ENCODE measurements around the gene MTHFD1L.

DNA sequence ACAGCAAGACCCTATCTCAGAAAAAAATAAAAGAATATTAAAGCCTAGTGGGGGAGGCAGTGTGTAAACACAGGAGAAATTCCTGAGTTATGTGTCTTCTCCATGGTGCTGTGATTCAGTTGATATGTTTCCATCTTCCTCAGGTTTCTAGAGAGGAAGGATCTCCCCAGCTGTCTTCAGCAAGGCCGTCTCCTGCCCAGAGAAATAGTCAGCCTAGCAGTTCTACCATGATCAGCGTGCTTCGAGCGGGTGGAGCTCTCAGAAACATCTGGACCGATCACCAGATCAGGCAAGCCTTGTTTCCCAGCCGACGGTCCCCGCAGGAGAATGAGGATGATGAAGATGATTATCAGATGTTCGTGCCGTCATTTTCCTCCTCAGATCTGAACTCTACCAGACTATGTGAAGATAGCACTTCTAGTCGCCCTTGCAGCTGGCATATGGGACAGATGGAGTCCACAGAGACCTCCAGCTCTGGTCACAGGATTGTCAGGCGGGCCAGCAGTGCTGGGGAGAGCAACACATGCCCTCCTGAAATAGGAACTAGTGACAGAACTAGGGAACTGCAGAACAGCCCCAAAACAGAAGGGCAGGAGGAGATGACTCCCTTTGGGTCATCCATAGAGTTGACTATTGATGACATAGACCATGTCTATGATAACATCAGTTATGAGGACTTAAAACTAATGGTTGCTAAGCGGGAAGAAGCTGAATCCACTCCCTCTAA is 34.9 kb upstream of the MTHFD1L start:
- TF ChIP-seq, protein P1, sequence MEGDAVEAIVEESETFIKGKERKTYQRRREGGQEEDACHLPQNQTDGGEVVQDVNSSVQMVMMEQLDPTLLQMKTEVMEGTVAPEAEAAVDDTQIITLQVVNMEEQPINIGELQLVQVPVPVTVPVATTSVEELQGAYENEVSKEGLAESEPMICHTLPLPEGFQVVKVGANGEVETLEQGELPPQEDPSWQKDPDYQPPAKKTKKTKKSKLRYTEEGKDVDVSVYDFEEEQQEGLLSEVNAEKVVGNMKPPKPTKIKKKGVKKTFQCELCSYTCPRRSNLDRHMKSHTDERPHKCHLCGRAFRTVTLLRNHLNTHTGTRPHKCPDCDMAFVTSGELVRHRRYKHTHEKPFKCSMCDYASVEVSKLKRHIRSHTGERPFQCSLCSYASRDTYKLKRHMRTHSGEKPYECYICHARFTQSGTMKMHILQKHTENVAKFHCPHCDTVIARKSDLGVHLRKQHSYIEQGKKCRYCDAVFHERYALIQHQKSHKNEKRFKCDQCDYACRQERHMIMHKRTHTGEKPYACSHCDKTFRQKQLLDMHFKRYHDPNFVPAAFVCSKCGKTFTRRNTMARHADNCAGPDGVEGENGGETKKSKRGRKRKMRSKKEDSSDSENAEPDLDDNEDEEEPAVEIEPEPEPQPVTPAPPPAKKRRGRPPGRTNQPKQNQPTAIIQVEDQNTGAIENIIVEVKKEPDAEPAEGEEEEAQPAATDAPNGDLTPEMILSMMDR (IDR thresholded peaks at IDR 0.05): no peak
- TF ChIP-seq POLR2A (IDR thresholded peaks at IDR 0.05) (no peak), POLR2AphosphoS5 (IDR thresholded peaks at IDR 0.05) (no peak)
